GM12878 (cell line): ENCODE data around the gene ELN.

Source experiments
- FOXK2 ChIP-seq: fragments of 450-650 bp; IDR thresholded peaks from 2 replicates; pipeline ENCODE4 v1.6.1; 2017; ENCODE audit warnings: mild to moderate bottlenecking, moderate library complexity
- ZNF622 ChIP-seq: fragments of 450-650 bp; IDR thresholded peaks from 2 replicates; pipeline ENCODE4 v1.6.1; 2017; ENCODE audit warnings: mild to moderate bottlenecking, inconsistent platforms
- TF ChIP-seq, protein P1 (sequence below): IDR thresholded peaks from 2 replicates; pipeline ENCODE4 v1.6.1; 2012; ENCODE audit warnings: mild to moderate bottlenecking, low read depth, low read length
- TF ChIP-seq, protein P2 (sequence below): fragments of 450-650 bp; IDR thresholded peaks from 2 replicates; pipeline ENCODE4 v1.6.1; 2017; ENCODE audit warnings: mild to moderate bottlenecking

DNA sequence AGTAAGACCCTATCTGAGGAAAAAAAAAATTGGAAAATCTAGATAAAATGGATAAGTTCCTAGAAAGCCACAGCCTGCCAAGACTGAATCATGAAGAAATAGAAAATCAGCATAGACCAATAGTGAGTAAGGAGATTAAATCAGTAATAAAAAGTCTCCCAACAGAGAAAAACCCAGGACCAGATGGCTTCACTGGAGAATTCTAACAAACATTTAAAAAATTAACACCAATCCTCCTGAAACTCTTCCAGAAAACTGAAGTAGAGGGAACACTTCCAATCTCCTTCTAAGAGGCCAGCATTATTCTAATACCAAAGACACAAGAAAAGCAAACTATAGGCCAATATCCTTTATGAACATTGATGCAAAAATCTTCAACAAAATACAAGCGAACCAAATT lies 46.8 kb downstream of the ELN start:
- TF ChIP-seq ZNF622 (no peak), FOXK2 (no peak)
- TF ChIP-seq, protein P1, sequence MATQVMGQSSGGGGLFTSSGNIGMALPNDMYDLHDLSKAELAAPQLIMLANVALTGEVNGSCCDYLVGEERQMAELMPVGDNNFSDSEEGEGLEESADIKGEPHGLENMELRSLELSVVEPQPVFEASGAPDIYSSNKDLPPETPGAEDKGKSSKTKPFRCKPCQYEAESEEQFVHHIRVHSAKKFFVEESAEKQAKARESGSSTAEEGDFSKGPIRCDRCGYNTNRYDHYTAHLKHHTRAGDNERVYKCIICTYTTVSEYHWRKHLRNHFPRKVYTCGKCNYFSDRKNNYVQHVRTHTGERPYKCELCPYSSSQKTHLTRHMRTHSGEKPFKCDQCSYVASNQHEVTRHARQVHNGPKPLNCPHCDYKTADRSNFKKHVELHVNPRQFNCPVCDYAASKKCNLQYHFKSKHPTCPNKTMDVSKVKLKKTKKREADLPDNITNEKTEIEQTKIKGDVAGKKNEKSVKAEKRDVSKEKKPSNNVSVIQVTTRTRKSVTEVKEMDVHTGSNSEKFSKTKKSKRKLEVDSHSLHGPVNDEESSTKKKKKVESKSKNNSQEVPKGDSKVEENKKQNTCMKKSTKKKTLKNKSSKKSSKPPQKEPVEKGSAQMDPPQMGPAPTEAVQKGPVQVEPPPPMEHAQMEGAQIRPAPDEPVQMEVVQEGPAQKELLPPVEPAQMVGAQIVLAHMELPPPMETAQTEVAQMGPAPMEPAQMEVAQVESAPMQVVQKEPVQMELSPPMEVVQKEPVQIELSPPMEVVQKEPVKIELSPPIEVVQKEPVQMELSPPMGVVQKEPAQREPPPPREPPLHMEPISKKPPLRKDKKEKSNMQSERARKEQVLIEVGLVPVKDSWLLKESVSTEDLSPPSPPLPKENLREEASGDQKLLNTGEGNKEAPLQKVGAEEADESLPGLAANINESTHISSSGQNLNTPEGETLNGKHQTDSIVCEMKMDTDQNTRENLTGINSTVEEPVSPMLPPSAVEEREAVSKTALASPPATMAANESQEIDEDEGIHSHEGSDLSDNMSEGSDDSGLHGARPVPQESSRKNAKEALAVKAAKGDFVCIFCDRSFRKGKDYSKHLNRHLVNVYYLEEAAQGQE = no peak
- TF ChIP-seq, protein P2, sequence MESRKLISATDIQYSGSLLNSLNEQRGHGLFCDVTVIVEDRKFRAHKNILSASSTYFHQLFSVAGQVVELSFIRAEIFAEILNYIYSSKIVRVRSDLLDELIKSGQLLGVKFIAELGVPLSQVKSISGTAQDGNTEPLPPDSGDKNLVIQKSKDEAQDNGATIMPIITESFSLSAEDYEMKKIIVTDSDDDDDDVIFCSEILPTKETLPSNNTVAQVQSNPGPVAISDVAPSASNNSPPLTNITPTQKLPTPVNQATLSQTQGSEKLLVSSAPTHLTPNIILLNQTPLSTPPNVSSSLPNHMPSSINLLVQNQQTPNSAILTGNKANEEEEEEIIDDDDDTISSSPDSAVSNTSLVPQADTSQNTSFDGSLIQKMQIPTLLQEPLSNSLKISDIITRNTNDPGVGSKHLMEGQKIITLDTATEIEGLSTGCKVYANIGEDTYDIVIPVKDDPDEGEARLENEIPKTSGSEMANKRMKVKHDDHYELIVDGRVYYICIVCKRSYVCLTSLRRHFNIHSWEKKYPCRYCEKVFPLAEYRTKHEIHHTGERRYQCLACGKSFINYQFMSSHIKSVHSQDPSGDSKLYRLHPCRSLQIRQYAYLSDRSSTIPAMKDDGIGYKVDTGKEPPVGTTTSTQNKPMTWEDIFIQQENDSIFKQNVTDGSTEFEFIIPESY = no peak
